C4-2B (cell line): ENCODE results near the gene CA4.

Source experiments
- CTCF ChIP-seq: fragments of 450-650 bp; conservative IDR thresholded peaks from 2 replicates; pipeline ENCODE4 v1.5.1; 2017; ENCODE audit warnings: mild to moderate bottlenecking
- ZFX ChIP-seq: fragments of 450-650 bp; IDR thresholded peaks from 2 replicates; pipeline ENCODE4 v1.6.1; 2017

- TF ChIP-seq CTCF (no peak), ZFX (no peak)
Measured at GRCh38 chr17:60108712-60109111, 41.1 kb upstream of the CA4 start.
